ENCODE results near the gene EFCAB6.

Gene EFCAB6

GRCh38 chr22:43798492-43798891 lies 13.6 kb downstream of the EFCAB6 start:
- no peak for DNase-seq

GRCh38 chr22:43796567-43796966 lies 15.5 kb downstream of the EFCAB6 start:
- DNase-seq = no peak

GRCh38 chr22:43795320-43795719 lies 16.8 kb downstream of the EFCAB6 start:
- no peak for DNase-seq

GRCh38 chr22:43792905-43793304 lies 19.2 kb downstream of the EFCAB6 start:
- no peak for DNase-seq

GRCh38 chr22:43789452-43789851 lies 22.7 kb downstream of the EFCAB6 start:
- peak; percentile 58 for DNase-seq

- no peak for DNase-seq
Observed at GRCh38 chr22:43783777-43784176, 28.3 kb downstream of the EFCAB6 start.

GRCh38 chr22:43782448-43782847 lies 29.7 kb downstream of the EFCAB6 start:
- DNase-seq = no peak

GRCh38 chr22:43777286-43777685 lies 34.8 kb downstream of the EFCAB6 start:
- no peak for DNase-seq

GRCh38 chr22:43776081-43776670 lies 35.9 kb downstream of the EFCAB6 start:
- no peak for DNase-seq

GRCh38 chr22:43774318-43774915 lies 37.7 kb downstream of the EFCAB6 start:
- DNase-seq = no peak

GRCh38 chr22:43772831-43773230 lies 39.3 kb downstream of the EFCAB6 start:
- DNase-seq = no peak

- DNase-seq = no peak
Observed at GRCh38 chr22:43755452-43755851, 56.7 kb downstream of the EFCAB6 start.

GRCh38 chr22:43755011-43755410 lies 57.1 kb downstream of the EFCAB6 start:
- no peak for DNase-seq

GRCh38 chr22:43754176-43754575 lies 57.9 kb downstream of the EFCAB6 start:
- DNase-seq = no peak

- no peak for DNase-seq
Observed at GRCh38 chr22:43753688-43754087, 58.4 kb downstream of the EFCAB6 start.

- DNase-seq = no peak
Observed at GRCh38 chr22:43750751-43751150, 61.4 kb downstream of the EFCAB6 start.

GRCh38 chr22:43749473-43749872 lies 62.6 kb downstream of the EFCAB6 start:
- DNase-seq = no peak

GRCh38 chr22:43747877-43748276 lies 64.2 kb downstream of the EFCAB6 start:
- DNase-seq = no peak

GRCh38 chr22:43747058-43747457 lies 65.0 kb downstream of the EFCAB6 start:
- no peak for DNase-seq

GRCh38 chr22:43745783-43746356 lies 66.2 kb downstream of the EFCAB6 start:
- peak; percentile 42 for DNase-seq

GRCh38 chr22:43745411-43745770 lies 66.7 kb downstream of the EFCAB6 start:
- DNase-seq = no peak

- no peak for DNase-seq
Observed at GRCh38 chr22:43744700-43745410, 67.2 kb downstream of the EFCAB6 start.

- DNase-seq = no peak
Observed at GRCh38 chr22:43743929-43744643, 68.0 kb downstream of the EFCAB6 start.

GRCh38 chr22:43743131-43743530 lies 69.0 kb downstream of the EFCAB6 start:
- DNase-seq = no peak

Data from NCI-H446 treated with DMSO at 0.1 percent for 48 hours (cell line).